ENCODE measurements around the gene PAFAH1B1.
"Not testable (repeated sequence)": the region's sequence is repeated elsewhere in the genome, so short reads cannot be mapped to it uniquely, and the experiment has no call there.

Gene PAFAH1B1

GRCh38 chr17:2691965-2692780, 98.7 kb downstream of the PAFAH1B1 start:
- H3K9ac ChIP-seq (ENCODE audit: low read length): no peak overlapping the region
- DNase-seq (ENCODE audit: low read depth): no peak
- no peak overlapping the region for H3K4me3 ChIP-seq (ENCODE audit: low read length)
- H3K27me3 ChIP-seq (replicated peaks; ENCODE audit: control insufficient read depth, insufficient read depth, low read length): no peaks in the 10 kb centered on the region
- no peaks in the 10 kb centered on the region for H3K9me3 ChIP-seq (ENCODE audit: control insufficient read depth, low read length)
- peaks cover 7% of the 10 kb centered on the region for H3K4me1 ChIP-seq (ENCODE audit: control insufficient read depth, insufficient read depth, low read length)
- H3K36me3 ChIP-seq (ENCODE audit: control insufficient read depth, insufficient read depth, low read length, severe bottlenecking): peaks cover 71% of the 10 kb centered on the region

GRCh38 chr17:2692781-2693135, 99.3 kb downstream of the PAFAH1B1 start:
- H3K27me3 ChIP-seq (replicated peaks; ENCODE audit: control insufficient read depth, insufficient read depth, low read length): no peaks in the 10 kb centered on the region
- no peaks in the 10 kb centered on the region for H3K9me3 ChIP-seq (ENCODE audit: control insufficient read depth, low read length)
- peaks cover 2% of the 10 kb centered on the region for H3K4me1 ChIP-seq (ENCODE audit: control insufficient read depth, insufficient read depth, low read length)
- H3K36me3 ChIP-seq (ENCODE audit: control insufficient read depth, insufficient read depth, low read length, severe bottlenecking): peaks cover 75% of the 10 kb centered on the region
- no peak overlapping the region for H3K4me3 ChIP-seq (ENCODE audit: low read length)
- no peak for DNase-seq (ENCODE audit: low read depth)
- no peak overlapping the region for H3K9ac ChIP-seq (ENCODE audit: low read length)

- peaks cover 84% of the 10 kb centered on the region for H3K36me3 ChIP-seq (ENCODE audit: control insufficient read depth, insufficient read depth, low read length, severe bottlenecking)
Measured at GRCh38 chr17:2693561-2694380, 100.3 kb downstream of the PAFAH1B1 start.

GRCh38 chr17:2694381-2695242, 101.2 kb downstream of the PAFAH1B1 start:
- no peak for DNase-seq (ENCODE audit: low read depth)
- Histone ChIP-seq H3K9ac (ENCODE audit: low read length) (no peak overlapping the region), H3K27me3 (replicated peaks; ENCODE audit: control insufficient read depth, insufficient read depth, low read length) (no peaks in the 10 kb centered on the region), H3K36me3 (ENCODE audit: control insufficient read depth, insufficient read depth, low read length, severe bottlenecking) (peaks cover 85% of the 10 kb centered on the region), H3K4me3 (ENCODE audit: low read length) (no peak overlapping the region), H3K9me3 (ENCODE audit: control insufficient read depth, low read length) (no peaks in the 10 kb centered on the region), H3K4me1 (ENCODE audit: control insufficient read depth, insufficient read depth, low read length) (no peaks in the 10 kb centered on the region)

More at GRCh38 chr17:2693561-2694380, 100.3 kb downstream of the PAFAH1B1 start:
- no peaks in the 10 kb centered on the region for H3K9me3 ChIP-seq (ENCODE audit: control insufficient read depth, low read length)
- no peaks in the 10 kb centered on the region for H3K4me1 ChIP-seq (ENCODE audit: control insufficient read depth, insufficient read depth, low read length)
- no peak overlapping the region for H3K4me3 ChIP-seq (ENCODE audit: low read length)
- no peaks in the 10 kb centered on the region for H3K27me3 ChIP-seq (replicated peaks; ENCODE audit: control insufficient read depth, insufficient read depth, low read length)
- DNase-seq (ENCODE audit: low read depth): no peak
- no peak overlapping the region for H3K9ac ChIP-seq (ENCODE audit: low read length)

GRCh38 chr17:2695243-2695960, 101.9 kb downstream of the PAFAH1B1 start:
- H3K27me3 ChIP-seq (replicated peaks; ENCODE audit: control insufficient read depth, insufficient read depth, low read length): no peaks in the 10 kb centered on the region
- H3K4me3 ChIP-seq (ENCODE audit: low read length): no peak overlapping the region
- H3K9me3 ChIP-seq (ENCODE audit: control insufficient read depth, low read length): no peaks in the 10 kb centered on the region
- H3K9ac ChIP-seq (ENCODE audit: low read length): no peak overlapping the region
- no peaks in the 10 kb centered on the region for H3K4me1 ChIP-seq (ENCODE audit: control insufficient read depth, insufficient read depth, low read length)
- peaks cover 86% of the 10 kb centered on the region for H3K36me3 ChIP-seq (ENCODE audit: control insufficient read depth, insufficient read depth, low read length, severe bottlenecking)
- no peak for DNase-seq (ENCODE audit: low read depth)

- Histone ChIP-seq H3K4me3 (ENCODE audit: low read length) (no peak overlapping the region), H3K4me1 (ENCODE audit: control insufficient read depth, insufficient read depth, low read length) (no peaks in the 10 kb centered on the region), H3K36me3 (ENCODE audit: control insufficient read depth, insufficient read depth, low read length, severe bottlenecking) (peaks cover 86% of the 10 kb centered on the region), H3K9me3 (ENCODE audit: control insufficient read depth, low read length) (no peaks in the 10 kb centered on the region), H3K27me3 (replicated peaks; ENCODE audit: control insufficient read depth, insufficient read depth, low read length) (no peaks in the 10 kb centered on the region), H3K9ac (ENCODE audit: low read length) (no peak overlapping the region)
- DNase-seq (ENCODE audit: low read depth): no peak
Measured at GRCh38 chr17:2695961-2696760, 102.7 kb downstream of the PAFAH1B1 start.

GRCh38 chr17:2697611-2698162, 104.2 kb downstream of the PAFAH1B1 start:
- Histone ChIP-seq H3K4me1 (ENCODE audit: control insufficient read depth, insufficient read depth, low read length) (no peaks in the 10 kb centered on the region), H3K36me3 (ENCODE audit: control insufficient read depth, insufficient read depth, low read length, severe bottlenecking) (peaks cover 90% of the 10 kb centered on the region), H3K9me3 (ENCODE audit: control insufficient read depth, low read length) (no peaks in the 10 kb centered on the region), H3K9ac (ENCODE audit: low read length) (no peak overlapping the region), H3K27me3 (replicated peaks; ENCODE audit: control insufficient read depth, insufficient read depth, low read length) (no peaks in the 10 kb centered on the region), H3K4me3 (ENCODE audit: low read length) (no peak overlapping the region)
- DNase-seq (ENCODE audit: low read depth): no peak

GRCh38 chr17:2699216-2699805, 105.9 kb downstream of the PAFAH1B1 start:
- not testable (repeated sequence) for H3K9me3 ChIP-seq (ENCODE audit: control insufficient read depth, low read length); DNase-seq (ENCODE audit: low read depth); H3K27me3 ChIP-seq (replicated peaks; ENCODE audit: control insufficient read depth, insufficient read depth, low read length); H3K4me1 ChIP-seq (ENCODE audit: control insufficient read depth, insufficient read depth, low read length); H3K4me3 ChIP-seq (ENCODE audit: low read length); H3K9ac ChIP-seq (ENCODE audit: low read length)
- H3K36me3 ChIP-seq (ENCODE audit: control insufficient read depth, insufficient read depth, low read length, severe bottlenecking): peaks cover 85% of the 10 kb centered on the region

- H3K4me1 ChIP-seq (ENCODE audit: control insufficient read depth, insufficient read depth, low read length): no peaks in the 10 kb centered on the region
- H3K4me3 ChIP-seq (ENCODE audit: low read length): no peak overlapping the region
- H3K27me3 ChIP-seq (replicated peaks; ENCODE audit: control insufficient read depth, insufficient read depth, low read length): no peaks in the 10 kb centered on the region
- H3K9me3 ChIP-seq (ENCODE audit: control insufficient read depth, low read length): no peaks in the 10 kb centered on the region
- H3K36me3 ChIP-seq (ENCODE audit: control insufficient read depth, insufficient read depth, low read length, severe bottlenecking): peaks cover 84% of the 10 kb centered on the region
- H3K9ac ChIP-seq (ENCODE audit: low read length): no peak overlapping the region
- no peak for DNase-seq (ENCODE audit: low read depth)
Measured at GRCh38 chr17:2700030-2700490, 106.6 kb downstream of the PAFAH1B1 start.

All from adipocyte (in vitro differentiated cells).